ENCODE results near the gene PTPRE. TPM values are rescaled to one million over a fixed set of nuclear protein-coding genes. Genes with fewer than 3 reads are reported as not detected.

PTPRE gene
- total RNA-seq, 2 donors from 2014 or later: 6.5 to 8.9 TPM

DNA sequence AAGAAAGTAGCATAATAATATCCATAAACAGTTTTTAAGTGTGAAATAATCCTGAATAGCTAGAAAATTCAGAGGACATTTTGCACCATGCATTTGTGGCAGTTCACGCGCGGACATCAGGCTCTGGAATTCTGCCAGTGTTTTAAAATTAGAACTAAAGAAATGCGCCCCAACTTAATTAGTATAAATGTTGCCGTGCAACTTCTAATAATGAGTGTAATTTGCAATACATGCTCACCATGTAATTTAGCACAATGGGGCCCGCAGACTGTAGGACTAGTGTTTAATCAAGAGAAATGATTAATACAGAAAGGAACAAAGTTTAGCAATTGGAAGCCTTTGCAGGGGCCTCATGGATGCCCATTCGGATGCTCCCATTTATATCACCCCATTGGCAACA lies 96.6 kb downstream of the PTPRE start:
- 66% methylated on average over 7 of the region's 7 CpGs for WGBS, 2 donors
- intact Hi-C loops (cut with DNase I): no loop called here
- no peak overlapping the region for H3K4me3 ChIP-seq

GRCh38 chr10:128005858-128006257 lies 99.0 kb downstream of the PTPRE start:
- Histone ChIP-seq H3K27me3 (no peaks in the 10 kb centered on the region), H3K36me3 (replicated peaks in 1 of 2; ENCODE audit: insufficient read depth in 1 of 2, low read depth in 2 of 2) (no peaks in the 10 kb centered on the region), H3K4me3 (no peak overlapping the region), H3K27ac (no peak overlapping the region), H3K4me1 (peaks cover under 1% of the 10 kb centered on the region), H3K9me3 (no peaks in the 10 kb centered on the region)
- DNase-seq (no peak), ATAC-seq (no peak)
- no peak for TF ChIP-seq CTCF (IDR thresholded peaks at IDR 0.05)
- TF ChIP-seq POLR2A (IDR thresholded peaks at IDR 0.05): no peak
- WGBS, 2 donors: 50 to 67% methylated on average over 1 of the region's 1 CpG
- intact Hi-C loops (cut with DNase I): no loop called here

More for the DNA sequence above, 96.6 kb downstream of the PTPRE start:
- Histone ChIP-seq H3K27me3 (no peaks in the 10 kb centered on the region), H3K4me1 (no peaks in the 10 kb centered on the region), H3K27ac (no peak overlapping the region), H3K9me3 (no peaks in the 10 kb centered on the region), H3K36me3 (replicated peaks in 1 of 2; ENCODE audit: insufficient read depth in 1 of 2, low read depth in 2 of 2) (no peaks in the 10 kb centered on the region)
- ATAC-seq (no peak), DNase-seq (no peak)
- TF ChIP-seq POLR2A (IDR thresholded peaks at IDR 0.05): no peak
- TF ChIP-seq CTCF (IDR thresholded peaks at IDR 0.05): no peak

DNA sequence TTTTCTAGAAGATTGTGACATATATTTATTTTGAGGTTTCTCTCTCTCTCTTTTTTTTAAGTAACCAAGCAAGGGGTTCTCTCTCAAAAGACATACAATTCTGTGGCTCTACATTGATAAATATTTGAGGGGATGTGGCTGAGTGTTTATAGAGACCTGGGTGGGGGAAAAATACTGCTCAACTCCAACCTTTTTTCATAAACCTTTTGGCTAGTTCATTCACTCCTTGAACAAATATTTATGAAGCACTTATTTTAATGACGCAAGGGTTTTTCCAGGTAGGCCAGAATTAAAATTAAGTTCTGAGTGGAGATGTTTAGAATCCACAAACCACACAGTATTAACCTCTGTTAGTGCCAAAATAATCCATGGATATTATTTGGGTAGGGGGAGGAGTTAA lies 100.2 kb downstream of the PTPRE start:
- DNase-seq (no peak), ATAC-seq (no peak)
- H3K4me3 ChIP-seq: no peak overlapping the region
- TF ChIP-seq POLR2A (IDR thresholded peaks at IDR 0.05) (no peak), CTCF (IDR thresholded peaks at IDR 0.05) (no peak)
- H3K4me1 ChIP-seq: peaks cover 9% of the 10 kb centered on the region
- H3K27me3 ChIP-seq: no peaks in the 10 kb centered on the region
- H3K9me3 ChIP-seq: no peaks in the 10 kb centered on the region
- WGBS, 2 donors: 40 to 53% methylated on average over 1 of the region's 1 CpG
- H3K36me3 ChIP-seq (replicated peaks in 1 of 2; ENCODE audit: insufficient read depth in 1 of 2, low read depth in 2 of 2): no peaks in the 10 kb centered on the region
- intact Hi-C loops (cut with DNase I): no loop called here
- H3K27ac ChIP-seq: no peak overlapping the region

DNA sequence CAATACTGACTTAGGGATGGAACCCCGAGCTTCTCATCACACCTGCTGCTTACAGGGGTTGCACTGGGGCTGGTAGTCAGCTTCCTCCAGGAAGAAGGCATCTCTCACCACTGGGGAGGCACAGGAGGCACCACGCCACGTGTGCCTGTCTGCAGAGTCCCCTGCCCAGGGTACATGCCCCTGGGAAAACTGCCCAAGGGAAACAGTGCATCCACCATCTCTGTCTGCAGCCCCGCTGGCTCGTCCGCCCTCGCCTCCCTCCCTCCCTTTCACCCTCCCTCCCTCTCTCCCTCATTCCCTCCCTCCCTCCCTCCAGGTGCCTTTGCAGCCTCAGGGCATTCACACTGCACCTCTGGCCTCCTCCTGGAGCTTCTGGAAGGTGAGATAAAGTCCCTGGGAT lies 101.1 kb downstream of the PTPRE start:
- ATAC-seq (no peak), DNase-seq (no peak)
- no peaks in the 10 kb centered on the region for H3K9me3 ChIP-seq
- no peaks in the 10 kb centered on the region for H3K27me3 ChIP-seq
- no peak for TF ChIP-seq POLR2A (IDR thresholded peaks at IDR 0.05)
- TF ChIP-seq CTCF (IDR thresholded peaks at IDR 0.05): no peak
- intact Hi-C loops (cut with DNase I): no loop called here
- H3K4me1 ChIP-seq: peaks cover 9% of the 10 kb centered on the region
- 43 to 51% methylated on average over 7 of the region's 7 CpGs for WGBS, 2 donors
- H3K36me3 ChIP-seq (replicated peaks in 1 of 2; ENCODE audit: insufficient read depth in 1 of 2, low read depth in 2 of 2): no peaks in the 10 kb centered on the region
- no peak overlapping the region for H3K4me3 ChIP-seq
- H3K27ac ChIP-seq: no peak overlapping the region

DNA sequence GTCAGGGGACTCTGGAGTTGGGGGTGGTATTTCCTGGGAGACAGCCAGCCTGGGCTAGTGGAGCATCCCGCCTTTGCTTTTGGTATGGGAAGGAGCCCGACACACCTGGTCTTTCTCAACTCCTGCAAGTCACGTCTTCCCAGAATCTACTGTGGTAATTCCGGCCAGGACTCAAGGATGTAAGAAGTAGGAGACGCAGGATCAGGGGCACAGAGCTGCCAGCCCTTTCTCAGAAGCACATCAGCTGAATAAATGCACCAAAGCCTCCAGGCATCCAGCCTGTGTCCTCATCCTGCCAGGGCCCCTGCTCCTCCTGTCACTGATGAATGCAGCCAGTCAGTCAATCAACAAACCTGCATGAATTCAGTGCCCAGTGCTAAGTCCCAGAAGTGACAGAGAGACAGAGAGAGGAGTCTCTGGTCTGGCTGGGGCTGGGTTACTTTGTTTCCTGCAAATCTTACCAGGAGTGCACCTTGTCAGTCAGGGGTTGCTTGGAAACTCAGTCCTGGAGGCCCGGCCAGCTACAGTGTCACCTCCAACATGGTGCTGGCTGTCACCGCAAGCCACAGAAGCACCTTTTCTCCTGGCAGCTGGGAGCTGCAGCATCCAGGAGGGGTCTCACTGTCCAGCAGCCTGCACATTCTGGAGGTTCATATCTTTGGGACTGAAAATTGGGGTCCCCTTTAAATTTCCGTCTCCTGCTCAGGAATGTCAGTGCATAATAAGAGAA lies 101.8 kb downstream of the PTPRE start:
- no peaks in the 10 kb centered on the region for H3K9me3 ChIP-seq
- H3K4me3 ChIP-seq: no peak overlapping the region
- no peaks in the 10 kb centered on the region for H3K36me3 ChIP-seq (replicated peaks in 1 of 2; ENCODE audit: insufficient read depth in 1 of 2, low read depth in 2 of 2)
- DNase-seq (no peak), ATAC-seq (no peak)
- H3K27me3 ChIP-seq: no peaks in the 10 kb centered on the region
- 49 to 51% methylated on average over 4 to 8 of the region's 8 CpGs for WGBS, 2 donors
- TF ChIP-seq CTCF (IDR thresholded peaks at IDR 0.05) (no peak), POLR2A (IDR thresholded peaks at IDR 0.05) (no peak)
- peaks cover 9% of the 10 kb centered on the region for H3K4me1 ChIP-seq
- H3K27ac ChIP-seq: no peak overlapping the region
- intact Hi-C loops (cut with DNase I): no loop called here

All from body of pancreas (tissue), 4 donors.